Transverse colon (tissue), 4 donors: ENCODE measurements around the gene FIZ1. TPM values are rescaled to one million over a fixed set of nuclear protein-coding genes. Genes with fewer than 3 reads are reported as not detected.
A peak's percentile ranks its signal among the peaks of the same experiment; 100 is the strongest.

Experiments used
- DNase-seq: peaks from one replicate; pipeline ENCODE4 v3.0.0-alpha.2; 2019
- H3K27ac ChIP-seq, 4 donors: fragments of 200-600 bp; sonication (generic); 2 replicates each; pipeline ENCODE4 v1.5.1; 2016 to 2018; ENCODE audit warnings: inconsistent platforms in 4 of 4
- H3K27me3 ChIP-seq: fragments of 200-600 bp; sonication (generic); 2 replicates; pipeline ENCODE4 v1.5.1; 2017; ENCODE audit warnings: inconsistent platforms
- H3K36me3 ChIP-seq, 4 donors: fragments of 200-600 bp; sonication (generic); 2 replicates each; pipeline ENCODE4 v1.5.1; 2017 to 2019; ENCODE audit warnings: inconsistent platforms in 4 of 4
- H3K4me1 ChIP-seq, 4 donors: fragments of 200-600 bp; sonication (generic); 2 replicates each; pipeline ENCODE4 v1.5.1; 2017 to 2020; ENCODE audit warnings: inconsistent platforms in 4 of 4
- H3K4me3 ChIP-seq, 4 donors: fragments of 200-600 bp; sonication (generic); 1 replicate in 1 of 4; 2 replicates in 3 of 4; pipeline versions ENCODE4 v1.5.1 to v1.6.1; 2017 to 2019; ENCODE audit warnings: inconsistent platforms in 4 of 4
- H3K9me3 ChIP-seq, 2 donors: fragments of 200-600 bp; sonication (generic); 2 replicates each; pipeline ENCODE4 v1.5.1; 2017 to 2019; ENCODE audit warnings: inconsistent platforms in 2 of 2
- CTCF ChIP-seq, 5 experiments: fragments of 200-600 bp in 3 of 5; fragments of 450-650 bp in 2 of 5; sonication (generic) in 3 of 5; IDR thresholded peaks; 1 replicate in 2 of 5; 2 replicates in 3 of 5; pipeline ENCODE4 v1.5.1; 2016 to 2017; ENCODE audit warnings: antibody characterized with exemption in 5 of 5, inconsistent platforms in 3 of 5, mild to moderate bottlenecking in 2 of 5, moderate library complexity in 1 of 5
- EP300 ChIP-seq: sonication (generic); formaldehyde crosslinking; IDR thresholded peaks from one replicate; pipeline ENCODE4 v1.6.1; 2017; ENCODE audit warnings: antibody characterized with exemption, low read depth
- POLR2A ChIP-seq: fragments of 450-650 bp; IDR thresholded peaks from one replicate; pipeline ENCODE4 v1.6.1; 2016; ENCODE audit warnings: antibody characterized with exemption, mild to moderate bottlenecking, moderate library complexity
- POLR2AphosphoS5 ChIP-seq, 3 donors: sonication (generic); formaldehyde crosslinking; IDR thresholded peaks; one replicate each; pipeline ENCODE4 v1.6.1; 2016; ENCODE audit warnings: antibody characterized with exemption in 3 of 3
- WGBS, 2 donors: methylation state at CpG; one replicate each; pipeline ENCODE4 v1.1.5; 2018; ENCODE audit warnings: low coverage in 1 of 2; 5-methylcytosine and 5-hydroxymethylcytosine counted together
- in situ Hi-C, 4 donors: fragments of 200-750 bp; cut with MboI; loops; one replicate each; pipeline versions ENCODE4 v1.15.0 to v1.15.1; 2017; ENCODE audit warnings: low sequenced_read_pairs in 3 of 4, low pct_ligation_motif_present in 1 of 4, low pct_unique_long_range_greater_than_20kb in 1 of 4
- intact Hi-C: fragments of 100-400 bp; cut with DNase I; formaldehyde crosslinking; loops from one replicate; pipeline ENCODE4 v1.15.1; 2023; ENCODE audit warnings: low total_unique reads
- total RNA-seq, 4 donors: library from RNA; depleted of rRNA; stranded (reverse); fragments of >200 nt; gene quantifications; one replicate each; pipeline ENCODE4 v1.1.0, GENCODE V29; 2016

FIZ1 gene
- total RNA-seq: 100 to 1,000 TPM in 1 of 4 donors, 10 to 100 TPM in 1, 1 to 10 TPM in 2; 8.5 to 137 (median 18.3) TPM

- Histone ChIP-seq H3K4me1 (peaks cover 10 to 20% (median 14%) of the 10 kb centered on the region in 4 donors), H3K9me3 (no peaks in the 10 kb centered on the region), H3K36me3 (peaks cover 0 to 7% (median 0%) of the 10 kb centered on the region in 4 donors), H3K4me3 (peak within 1 kb of the TSS; percentile 80 to 96 (median 86)), H3K27me3 (no peaks in the 10 kb centered on the region), H3K27ac (peak within 1 kb of the TSS; percentile 96 to 100 (median 98))
- TF ChIP-seq POLR2AphosphoS5 (IDR thresholded peaks at IDR 0.05) (peak in 1 of 3 donors; percentile 17), CTCF (IDR thresholded peaks at IDR 0.05) (no peak), POLR2A (peak; percentile 20), EP300 (no peak)
- 0% methylated on average over 23 of the region's 23 CpGs; no CpG with 5 or more reads in 1 of the 2 donors for WGBS, 2 donors
- DNase-seq: peak; percentile 98
- intact Hi-C loops (no loop called here), in situ Hi-C loops (no loop called here)
These were observed at the start of gene FIZ1 for GRCh38 chr19:55599468-55599841. FIZ1 (minus strand) TSS chr19:55599517; CDS start chr19:55597865, 1,652 bp downstream.

GRCh38 chr19:55648585-55649267 lies 49.4 kb upstream of the FIZ1 start:
- no peak for DNase-seq
- Histone ChIP-seq H3K4me3 (peak overlapping the region; percentile 58 to 87 (median 74)), H3K36me3 (no peaks in the 10 kb centered on the region), H3K9me3 (no peaks in the 10 kb centered on the region), H3K27ac (peak overlapping the region; percentile 82 to 91 (median 86)), H3K4me1 (peaks cover 20 to 43% (median 33%) of the 10 kb centered on the region in 4 donors), H3K27me3 (no peaks in the 10 kb centered on the region)
- intact Hi-C loops: no loop called here
- in situ Hi-C loops: no loop called here
- WGBS, 2 donors: 38% methylated on average over 22 of the region's 25 CpGs; no CpG with 5 or more reads in 1 of the 2 donors
- TF ChIP-seq EP300 (no peak), POLR2A (no peak), POLR2AphosphoS5 (IDR thresholded peaks at IDR 0.05) (no peak), CTCF (IDR thresholded peaks at IDR 0.05) (no peak)

- Histone ChIP-seq H3K36me3 (no peaks in the 10 kb centered on the region), H3K4me1 (peaks cover 20 to 40% (median 33%) of the 10 kb centered on the region in 4 donors), H3K9me3 (no peaks in the 10 kb centered on the region), H3K27me3 (no peaks in the 10 kb centered on the region), H3K27ac (peak within 1 kb of the TSS; percentile 82 to 91 (median 86)), H3K4me3 (peak within 1 kb of the TSS; percentile 58 to 87 (median 74))
- in situ Hi-C loops (no loop called here), intact Hi-C loops (no loop called here)
- TF ChIP-seq POLR2AphosphoS5 (IDR thresholded peaks at IDR 0.05) (peak in 2 of 3 donors; percentile 4 to 29), POLR2A (no peak), CTCF (IDR thresholded peaks at IDR 0.05) (no peak), EP300 (no peak)
- 2% methylated on average over 66 of the region's 87 CpGs; no CpG with 5 or more reads in 1 of the 2 donors for WGBS, 2 donors
- peak; percentile 72 for DNase-seq
These were observed 48.6 kb upstream of the FIZ1 start, which contains the start of gene CCDC106 for GRCh38 chr19:55647732-55648584. CCDC106 (plus strand) TSS chr19:55648212; CDS start chr19:55649047, 835 bp downstream.
